Measurements from ENCODE around the gene GNB5.

GNB5 gene

GRCh38 chr15:52143873-52144272, 47.3 kb downstream of the GNB5 start:
- DNase-seq (ENCODE audit: low read depth in 2 of 2) = no peak

DNA sequence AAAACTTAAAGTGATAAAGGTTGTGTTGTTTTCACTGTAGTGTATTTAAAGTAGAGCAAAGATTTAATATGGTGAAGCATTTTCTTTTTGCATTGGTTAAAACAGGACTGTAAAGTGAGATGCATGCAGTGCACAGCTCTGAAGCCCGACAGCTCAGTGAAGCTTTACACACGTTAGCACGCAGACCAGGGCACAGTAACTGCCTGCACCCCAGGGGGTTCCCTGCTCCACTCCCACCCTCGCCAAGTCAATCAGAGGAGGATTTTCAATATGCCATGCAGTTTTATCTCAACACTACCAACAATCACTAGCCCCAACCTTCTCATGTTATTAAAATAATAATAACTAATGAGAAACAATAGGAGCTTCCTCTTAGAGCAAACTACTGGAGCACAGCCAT, 50.5 kb downstream of the GNB5 start:
- DNase-seq (ENCODE audit: low read depth in 2 of 2) = no peak

DNA sequence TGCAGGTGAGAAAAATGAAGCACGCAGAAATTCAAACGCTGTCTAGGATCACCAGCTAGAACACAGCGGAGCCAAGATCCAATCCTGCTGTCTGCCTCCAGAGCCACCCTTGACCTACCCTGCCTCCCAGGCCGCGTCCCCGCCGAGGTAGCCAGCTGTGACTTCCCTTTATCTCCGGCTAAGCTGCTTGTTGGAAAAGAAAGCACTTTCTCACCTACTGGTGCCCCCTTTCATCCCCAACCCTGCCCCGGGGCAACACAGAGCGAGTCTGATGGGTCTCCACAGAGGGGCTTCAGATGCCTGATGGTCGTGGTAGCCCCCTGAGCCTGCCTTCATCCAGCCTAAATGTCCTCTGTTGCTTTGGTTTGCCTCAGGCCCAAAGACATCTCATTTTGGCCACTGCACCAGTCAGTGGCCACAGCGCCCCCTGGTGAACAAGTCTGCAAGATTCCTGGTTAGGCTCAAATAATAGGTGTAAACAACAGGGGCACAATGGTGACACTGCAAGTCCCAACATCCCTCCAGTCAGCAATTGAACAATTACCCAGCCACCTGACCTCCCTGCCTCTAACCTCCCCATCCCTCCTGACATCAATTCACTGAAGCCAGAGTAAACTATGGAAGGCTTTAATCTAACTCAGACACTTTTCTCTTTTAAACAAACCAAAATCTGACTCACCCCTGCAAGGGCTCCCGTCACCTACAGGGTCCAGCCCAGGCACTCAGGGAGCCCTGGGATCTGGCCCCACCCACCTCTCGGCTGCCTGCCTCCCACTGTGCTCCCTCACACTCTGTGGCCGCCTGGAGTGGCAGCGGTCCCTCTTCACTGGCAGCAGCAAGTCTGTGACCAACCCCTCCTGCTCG, 51.4 kb downstream of the GNB5 start:
- peak; percentile 36 to 45 for DNase-seq (ENCODE audit: low read depth in 2 of 2)

- no peak for DNase-seq (ENCODE audit: low read depth in 2 of 2)
These were observed 53.5 kb downstream of the GNB5 start for GRCh38 chr15:52137432-52138357.

DNA sequence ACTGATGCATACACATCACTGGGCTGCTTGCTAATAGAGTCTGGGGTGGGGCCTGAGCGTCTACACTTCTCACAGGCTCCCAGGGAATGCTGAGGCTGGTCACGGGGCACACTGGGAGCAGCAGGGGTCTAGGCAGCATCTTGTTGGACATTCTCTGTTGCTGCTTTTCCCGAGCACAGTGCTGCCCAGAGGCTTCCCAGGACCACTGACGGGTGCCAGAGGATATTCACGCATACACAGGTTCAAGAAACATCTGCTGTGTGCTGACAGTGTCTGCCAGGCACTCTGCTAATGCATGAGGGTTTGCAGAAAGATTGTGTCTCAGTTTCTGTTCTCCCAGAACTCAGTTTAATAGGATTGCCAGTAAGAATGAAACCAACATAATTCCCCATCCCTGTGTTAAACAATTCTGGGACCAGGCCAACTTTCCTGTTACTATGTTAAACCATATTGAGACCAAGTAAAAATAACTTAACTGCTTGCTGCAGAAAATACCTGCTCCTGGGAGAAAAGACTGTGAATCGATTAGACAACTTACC, 54.7 kb downstream of the GNB5 start:
- no peak for DNase-seq (ENCODE audit: low read depth in 2 of 2)

DNA sequence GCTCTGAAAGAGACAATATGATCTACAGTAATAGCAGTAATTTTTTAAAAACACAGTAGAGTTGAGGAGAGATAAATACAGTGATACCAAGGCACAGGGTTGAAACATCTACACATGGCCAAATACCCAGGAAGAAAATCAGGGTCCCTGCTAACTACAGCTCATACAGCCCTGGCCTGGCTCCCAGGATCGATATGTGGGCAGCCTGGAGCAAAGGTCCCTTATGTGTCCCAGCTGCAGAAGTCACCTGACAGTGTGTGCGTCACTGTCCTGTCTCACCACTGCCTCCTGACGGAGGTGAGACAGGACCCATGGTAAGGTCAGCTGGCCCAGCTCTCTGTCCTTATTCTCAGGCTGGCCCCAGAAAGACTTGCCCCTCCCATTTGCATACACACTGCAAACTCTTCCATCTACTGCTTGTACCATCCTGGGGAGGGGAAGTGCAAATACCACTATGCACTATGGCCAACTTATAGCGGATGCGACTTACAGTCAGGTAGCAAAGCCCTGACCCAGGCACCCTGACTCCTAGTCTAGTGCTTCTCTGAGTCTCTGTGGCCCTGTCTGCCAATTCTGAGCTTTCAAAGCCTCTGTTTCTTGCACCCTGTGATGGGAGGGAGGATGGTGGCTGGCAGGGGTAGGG, 56.6 kb downstream of the GNB5 start:
- DNase-seq (ENCODE audit: low read depth in 2 of 2) = no peak

DNA sequence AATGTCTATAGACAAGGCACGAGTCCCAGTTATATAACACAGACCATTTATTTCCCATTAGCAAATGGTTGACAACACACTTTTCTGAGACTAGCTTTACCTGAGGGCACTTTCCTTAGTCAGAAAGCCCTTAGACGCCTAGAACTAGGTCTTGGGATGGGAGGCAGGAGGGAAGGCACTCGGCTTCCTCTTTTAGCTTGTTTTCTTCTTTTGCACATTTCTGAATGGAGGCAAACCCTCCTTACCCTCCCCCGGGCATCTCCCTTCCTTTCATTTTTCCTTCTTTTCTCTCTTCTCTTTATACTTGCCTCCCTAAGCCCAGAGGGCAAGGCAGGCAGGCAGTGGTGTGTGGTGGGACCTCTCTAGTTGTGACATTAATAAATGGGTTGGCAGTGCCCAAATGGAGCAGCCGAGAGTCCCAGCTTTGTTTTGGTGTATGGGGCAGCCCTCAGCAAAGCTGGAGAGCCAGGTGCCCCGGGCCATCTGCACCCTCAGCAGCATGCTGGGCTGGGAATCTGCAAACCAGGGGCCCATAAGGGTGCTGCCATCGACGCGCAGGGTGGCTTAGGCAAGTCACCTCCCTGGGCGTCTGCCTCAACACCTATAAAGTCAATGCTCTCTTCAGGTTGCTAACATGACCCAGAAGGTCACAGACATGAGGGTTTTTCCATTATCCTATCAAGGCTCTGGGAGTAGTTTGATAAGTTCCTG, 57.5 kb downstream of the GNB5 start:
- no peak for DNase-seq (ENCODE audit: low read depth in 2 of 2)

DNA sequence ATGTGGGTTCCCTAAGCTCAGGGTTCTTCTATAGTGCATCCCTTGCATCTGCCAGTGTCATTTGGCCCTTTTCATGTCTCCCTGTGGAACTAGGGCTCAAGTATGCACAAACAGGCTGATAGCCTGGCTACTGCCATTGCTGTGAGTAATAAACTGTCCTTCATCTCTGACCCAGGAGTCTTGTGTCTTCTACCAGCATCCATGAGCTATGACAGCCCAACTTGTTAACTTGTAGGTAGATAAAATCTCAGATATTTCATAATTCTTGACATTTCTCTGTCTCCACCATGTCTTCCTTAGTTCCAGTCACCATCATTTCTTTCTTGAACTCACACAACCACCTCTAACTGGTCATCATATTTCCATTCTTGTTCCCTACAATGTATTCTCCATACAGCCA, 59.1 kb downstream of the GNB5 start:
- no peak for DNase-seq (ENCODE audit: low read depth in 2 of 2)

GRCh38 chr15:52128568-52128967, 62.6 kb downstream of the GNB5 start:
- DNase-seq (ENCODE audit: low read depth in 2 of 2) = no peak

DNA sequence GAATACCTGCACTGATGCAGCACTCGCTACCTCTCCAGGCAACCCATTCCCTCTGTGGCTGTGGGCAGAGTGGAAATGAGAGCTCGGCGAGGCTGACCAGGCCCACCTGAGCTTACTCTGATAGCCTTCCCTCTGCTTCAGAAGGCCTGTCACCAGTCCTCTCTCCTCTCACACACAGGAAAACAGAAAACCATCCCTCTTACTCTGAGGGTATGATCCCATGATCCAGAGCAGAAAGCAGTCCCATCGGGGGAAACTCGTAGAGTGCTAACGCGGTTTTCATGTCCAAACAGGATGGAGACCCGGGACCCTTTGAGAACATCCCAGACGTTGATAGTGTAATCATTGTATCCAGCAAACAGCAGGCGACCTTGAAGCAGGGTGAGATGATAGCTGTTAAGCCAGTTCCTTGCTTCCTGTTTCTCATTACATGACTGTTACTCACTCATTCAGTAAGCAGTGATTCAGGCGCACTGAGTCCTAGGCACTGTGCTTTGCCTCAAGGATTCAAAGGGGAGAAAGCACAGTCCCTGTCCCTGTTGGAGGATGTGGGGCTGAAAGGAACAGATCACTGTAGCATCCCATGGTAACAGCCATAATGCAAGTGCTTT, 66.8 kb downstream of the GNB5 start:
- no peak for DNase-seq (ENCODE audit: low read depth in 2 of 2)

- no peak for DNase-seq (ENCODE audit: low read depth in 2 of 2)
These were observed 69.3 kb downstream of the GNB5 start for GRCh38 chr15:52121896-52122295.

GRCh38 chr15:52121006-52121405, 70.2 kb downstream of the GNB5 start:
- no peak for DNase-seq (ENCODE audit: low read depth in 2 of 2)

- DNase-seq (ENCODE audit: low read depth in 2 of 2) = no peak
These were observed 70.7 kb downstream of the GNB5 start for GRCh38 chr15:52120488-52120887.

GRCh38 chr15:52118969-52119749, 72.0 kb downstream of the GNB5 start:
- DNase-seq (ENCODE audit: low read depth in 2 of 2) = no peak

DNA sequence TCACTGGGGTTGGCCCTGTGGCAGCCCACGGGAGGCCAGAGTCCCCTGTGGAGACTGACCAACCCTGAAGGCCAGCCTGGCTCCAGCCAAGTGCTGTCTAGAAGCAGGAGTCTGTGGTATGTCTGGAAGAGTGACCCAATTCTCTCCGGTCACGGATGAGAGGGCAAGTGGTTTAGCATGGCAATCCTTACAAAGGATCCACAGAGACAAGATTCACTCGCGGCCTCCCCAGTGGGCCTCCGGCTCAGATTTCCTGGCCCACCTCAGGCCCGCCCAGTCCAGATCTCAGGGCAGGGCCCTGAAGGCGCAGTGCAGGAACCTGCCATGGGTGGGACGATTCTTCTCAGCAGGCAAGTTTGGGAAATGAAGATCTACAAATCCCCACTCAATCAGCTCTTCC, 73.6 kb downstream of the GNB5 start:
- DNase-seq (ENCODE audit: low read depth in 2 of 2) = no peak

GRCh38 chr15:52115598-52116427, 75.4 kb downstream of the GNB5 start:
- no peak for DNase-seq (ENCODE audit: low read depth in 2 of 2)

DNA sequence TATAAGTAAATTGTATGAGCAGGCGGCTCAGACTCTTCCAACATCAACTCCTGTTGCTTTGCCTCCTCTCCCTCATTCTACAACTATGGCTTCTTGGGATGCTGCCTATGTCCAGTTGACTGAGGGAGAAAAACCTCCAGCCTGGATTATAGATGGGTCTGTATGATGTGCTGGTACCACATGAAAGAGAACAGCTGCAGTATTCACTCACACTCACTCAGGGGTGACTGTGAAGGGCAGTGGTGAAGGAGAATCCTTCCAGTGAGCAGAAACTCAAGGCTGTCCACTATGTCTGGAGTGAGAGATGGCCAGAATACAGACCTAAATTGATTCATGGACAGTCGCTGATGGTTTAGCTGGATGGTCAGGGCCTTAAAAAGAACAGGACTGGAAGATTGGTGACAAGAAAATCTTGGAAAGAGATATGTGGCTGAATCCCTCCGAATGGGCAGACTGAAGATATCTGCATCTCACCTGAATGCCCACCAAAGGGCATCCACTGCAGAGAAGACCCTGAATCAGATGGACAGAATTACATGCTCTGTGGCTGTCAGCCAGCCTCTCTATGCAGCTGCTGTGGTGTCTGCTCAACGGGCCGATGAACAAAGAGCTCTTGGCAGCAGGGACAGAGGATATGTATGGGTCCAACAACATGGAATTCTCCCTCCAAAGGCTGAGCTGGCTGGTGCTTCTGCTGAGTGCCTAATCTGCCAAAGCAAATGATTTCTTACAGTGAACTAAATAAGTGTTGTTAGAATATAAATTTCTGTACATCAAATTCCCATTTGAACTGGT, 76.7 kb downstream of the GNB5 start:
- no peak for DNase-seq (ENCODE audit: low read depth in 2 of 2)

GRCh38 chr15:52113708-52114107, 77.5 kb downstream of the GNB5 start:
- no peak for DNase-seq (ENCODE audit: low read depth in 2 of 2)

Measured in stimulated activated CD8-positive, alpha-beta memory T cell treated with anti-CD3 and anti-CD28 coated beads, Interleukin-15, amount 100 ng/mL, for 48 hours (primary cell).